B cell (primary cell): Measurements from ENCODE around the gene SPATA17. TPM values are rescaled to one million over a fixed set of nuclear protein-coding genes. Genes with fewer than 3 reads are reported as not detected.

Experiments used
- ATAC-seq: fragments of 200-7000 bp; cut with Tn5 transposase; one replicate; pipeline ENCODE4 v1.10.0; 2021; ENCODE audit warnings: low read depth, mild to moderate bottlenecking, moderate number of reproducible peaks, moderate library complexity
- CTCF ChIA-PET: fragments of 350-600 bp; sonication (Branson Sonifier 250); formaldehyde crosslinking; loops from one replicate; lab custom pipeline; 2021; ENCODE audit warnings: antibody characterized with exemption, inconsistent platforms; lab: Charles Lee
- POLR2A ChIA-PET: fragments of 350-600 bp; sonication (Branson Sonifier 250); formaldehyde crosslinking; loops from one replicate; lab custom pipeline; 2021; ENCODE audit warnings: antibody characterized with exemption; lab: Charles Lee
- DNase-seq: peaks from one replicate; pipeline ENCODE4 v3.0.0; 2013
- H2AFZ ChIP-seq: 2 replicates; pipeline ENCODE4 v1.6.1; 2012; ENCODE audit warnings: mild to moderate bottlenecking, low read depth, low read length; ENCODE audit not compliant: insufficient read depth, poor library complexity, severe bottlenecking
- H3K27ac ChIP-seq, 2 donors: 1 replicate in 1 of 2; 2 replicates in 1 of 2; pipeline ENCODE4 v1.5.1; 2012 to 2013; ENCODE audit warnings: low read length in 2 of 2, mild to moderate bottlenecking in 2 of 2, moderate library complexity in 1 of 2
- H3K27me3 ChIP-seq, 4 experiments: fragments of 200-600 bp in 1 of 4; sonication (generic) in 1 of 4; replicated peaks in 1 of 4; 1 replicate in 2 of 4; 2 replicates in 2 of 4; pipeline versions ENCODE4 v1.6.1 to v1.7.0; 2013 to 2016; ENCODE audit warnings: low read length in 3 of 4, mild to moderate bottlenecking in 2 of 4, mixed read lengths in 1 of 4, moderate library complexity in 1 of 4; ENCODE audit not compliant: insufficient read depth in 4 of 4, control insufficient read depth in 3 of 4; ENCODE audit errors: control extremely low read depth in 1 of 4
- H3K36me3 ChIP-seq, 2 experiments: replicated peaks in 1 of 2; 1 replicate in 1 of 2; 2 replicates in 1 of 2; pipeline versions ENCODE4 v1.6.1 to v1.7.1; 2013; ENCODE audit warnings: low read length in 1 of 2; ENCODE audit not compliant: insufficient read depth in 2 of 2, control insufficient read depth in 1 of 2; ENCODE audit errors: control extremely low read depth in 1 of 2, extremely low read depth in 1 of 2
- H3K4me1 ChIP-seq, 2 donors: fragments of 200-600 bp in 1 of 2; sonication (generic) in 1 of 2; 1 replicate in 1 of 2; 2 replicates in 1 of 2; pipeline versions ENCODE4 v1.5.1 to v1.6.1; 2013 to 2017; ENCODE audit warnings: low read length in 2 of 2; ENCODE audit not compliant: control insufficient read depth in 2 of 2, insufficient read depth in 2 of 2
- H3K4me2 ChIP-seq: replicated peaks from 2 replicates; pipeline ENCODE3; 2012; ENCODE audit warnings: mild to moderate bottlenecking, low read depth, low read length; ENCODE audit not compliant: poor library complexity, severe bottlenecking
- H3K4me3 ChIP-seq, 5 experiments: fragments of 200-600 bp in 1 of 5; sonication (generic) in 1 of 5; 1 replicate in 3 of 5; 2 replicates in 2 of 5; pipeline versions ENCODE4 v1.5.1 to v1.7.0; 2011 to 2016; ENCODE audit warnings: low read length in 4 of 5, mild to moderate bottlenecking in 4 of 5, low read depth in 2 of 5, control low read depth in 1 of 5, moderate library complexity in 1 of 5; ENCODE audit not compliant: insufficient read depth in 1 of 5; ENCODE audit errors: control extremely low read depth in 1 of 5, extremely low read depth in 1 of 5
- H3K79me2 ChIP-seq: fragments of 200-600 bp; sonication (generic); one replicate; pipeline ENCODE4 v1.6.0; 2016; ENCODE audit warnings: low read length; ENCODE audit not compliant: control insufficient read depth, insufficient read depth
- H3K9ac ChIP-seq: fragments of 200-600 bp; sonication (generic); 2 replicates; pipeline ENCODE4 v1.6.1; 2017; ENCODE audit warnings: mild to moderate bottlenecking, low read length, moderate library complexity
- H3K9me3 ChIP-seq, 3 donors: one replicate each; pipeline versions ENCODE4 v1.6.1 to v1.7.1; 2013; ENCODE audit warnings: low read length in 2 of 3; ENCODE audit not compliant: control insufficient read depth in 2 of 3, insufficient read depth in 1 of 3; ENCODE audit errors: control extremely low read depth in 1 of 3
- H4K20me1 ChIP-seq: 2 replicates; pipeline ENCODE4 v1.6.0; 2012; ENCODE audit warnings: mild to moderate bottlenecking, low read length; ENCODE audit not compliant: insufficient read depth, control insufficient read depth, poor library complexity, severe bottlenecking
- H3K27ac Mint-ChIP-seq: one replicate; pipeline ENCODE4 v1.8.0; 2021; ENCODE audit warnings: mixed read lengths
- H3K27me3 Mint-ChIP-seq: one replicate; pipeline ENCODE4 v1.8.0; 2021; ENCODE audit warnings: mixed read lengths
- H3K4me1 Mint-ChIP-seq: one replicate; pipeline ENCODE4 v1.8.0; 2021; ENCODE audit warnings: mixed read lengths
- H3K4me3 Mint-ChIP-seq: one replicate; pipeline ENCODE4 v1.8.0; 2021; ENCODE audit warnings: mixed read lengths
- H3K9me3 Mint-ChIP-seq: one replicate; pipeline ENCODE4 v1.8.0; 2022; ENCODE audit warnings: mixed read lengths; ENCODE audit not compliant: insufficient read depth
- CTCF ChIP-seq: fragments of 200-600 bp; IDR thresholded peaks from one replicate; pipeline ENCODE4 v1.8.0; 2022; ENCODE audit warnings: antibody characterized with exemption, mild to moderate bottlenecking
- EZH2 ChIP-seq: IDR thresholded peaks from 2 replicates; pipeline ENCODE4 v1.6.1; 2012; ENCODE audit warnings: borderline replicate concordance, low read depth, mild to moderate bottlenecking, moderate library complexity, low read length; ENCODE audit not compliant: insufficient read depth, poor library complexity, severe bottlenecking
- WGBS: methylation state at CpG from one replicate; pipeline ENCODE4 v1.1.5; 2013; ENCODE audit warnings: missing lambda C conversion rate; ENCODE audit not compliant: insufficient coverage; 5-methylcytosine and 5-hydroxymethylcytosine counted together
- intact Hi-C: fragments of 100-400 bp; cut with micrococcal nuclease; formaldehyde crosslinking; loops from one replicate; pipeline ENCODE4 v1.10.0; 2022
- polyA plus RNA-seq: library from polyadenylated mRNA; depleted of rRNA; stranded (reverse); fragments of >200 nt; gene quantifications from 2 replicates; pipeline ENCODE4 v1.2.3, GENCODE V29; 2012
- total RNA-seq, 2 donors: library from RNA; stranded (reverse); fragments of 120-200 nt in 1 of 2; gene quantifications; 1 replicate in 1 of 2; 2 replicates in 1 of 2; pipeline versions ENCODE4 v1.2.3 to v1.2.4, GENCODE V29; 2013 to 2022

Gene SPATA17
- total and polyA plus RNA-seq, 2 donors (not counting 1 experiment from before 2014, with no cell fraction given), result not detected

- intact Hi-C loops, result no loop called here
- Histone ChIP-seq H3K36me3 (no peaks in the 10 kb centered on the region), H3K79me2 (no peaks in the 10 kb centered on the region), H4K20me1 (no peaks in the 10 kb centered on the region), H2AFZ (no peak overlapping the region), H3K27me3 (no peaks in the 10 kb centered on the region), H3K4me2 (no peak overlapping the region), H3K9me3 (peaks cover 0 to 1% (median 0%) of the 10 kb centered on the region in 3 donors), H3K4me1 (no peaks in the 10 kb centered on the region), H3K9ac (no peak overlapping the region), H3K4me3 (no peak overlapping the region), H3K27ac (no peak overlapping the region)
- Mint-ChIP-seq H3K27me3 (no peaks in the 10 kb centered on the region), H3K9me3 (no peaks in the 10 kb centered on the region), H3K4me3 (no peak overlapping the region), H3K27ac (no peak overlapping the region), H3K4me1 (no peaks in the 10 kb centered on the region)
- ATAC-seq, result no peak
- POLR2A ChIA-PET, result no interaction called here
- CTCF ChIA-PET, result no interaction called here
- 95% methylated on average over 4 of the region's 6 CpGs for WGBS
- TF ChIP-seq EZH2, result no peak
- no peak for TF ChIP-seq CTCF
- no peak for DNase-seq
Observed at GRCh38 chr1:217703326-217703725, 72.2 kb downstream of the SPATA17 start.

- Histone ChIP-seq H3K27ac (no peak overlapping the region), H2AFZ (no peak overlapping the region), H3K4me1 (no peaks in the 10 kb centered on the region), H3K9ac (no peak overlapping the region), H3K4me2 (no peak overlapping the region), H3K36me3 (no peaks in the 10 kb centered on the region), H3K79me2 (no peaks in the 10 kb centered on the region), H4K20me1 (no peaks in the 10 kb centered on the region), H3K9me3 (no peaks in the 10 kb centered on the region), H3K27me3 (no peaks in the 10 kb centered on the region), H3K4me3 (no peak overlapping the region)
- intact Hi-C loops, result no loop called here
- 93% methylated on average over 2 of the region's 5 CpGs for WGBS
- Mint-ChIP-seq H3K27me3 (peaks cover 7% of the 10 kb centered on the region), H3K4me3 (no peak overlapping the region), H3K4me1 (no peaks in the 10 kb centered on the region), H3K9me3 (peaks cover 1% of the 10 kb centered on the region), H3K27ac (no peak overlapping the region)
- TF ChIP-seq EZH2, result no peak
- ATAC-seq, result no peak
- DNase-seq, result no peak
- ChIA-PET CTCF (no interaction called here), POLR2A (no interaction called here)
Observed at GRCh38 chr1:217712925-217713597, 81.9 kb downstream of the SPATA17 start.
